ENCODE measurements around the gene CGB3. TPM values are rescaled to one million over a fixed set of nuclear protein-coding genes. Genes with fewer than 3 reads are reported as not detected.
"Not testable (repeated sequence)": the region's sequence is repeated elsewhere in the genome, so short reads cannot be mapped to it uniquely, and the experiment has no call there.

CGB3 gene
- polyA plus RNA-seq, 6 donors from 2014 or later = not detected

GRCh38 chr19:49036815-49037214, 12.7 kb upstream of the CGB3 start, which contains the start of gene CGB1:
TSS of gene CGB1 (minus strand) at chr19:49036895. CDS start at chr19:49036711, 184 bp downstream.
- DNase-seq; H3K9me3 Mint-ChIP-seq; H3K36me3 Mint-ChIP-seq; H3K4me1 Mint-ChIP-seq; ATAC-seq (ENCODE audit: low read depth in 2 of 2); H3K4me3 Mint-ChIP-seq: not testable (repeated sequence)
- Mint-ChIP-seq H3K27me3 (peaks cover 2 to 21% (median 7%) of the 10 kb centered on the region in 3 donors), H3K27ac (peak within 1 kb of the TSS in 2 of 6 donors; percentile 60 to 62)

GRCh38 chr19:49031642-49032301, 7.6 kb upstream of the CGB3 start, which contains the start of gene CGB2:
TSS of gene CGB2 (plus strand) at chr19:49031890. CDS start at chr19:49032096, 206 bp downstream.
- ATAC-seq (ENCODE audit: low read depth in 2 of 2) = peak; percentile 52 to 62
- Mint-ChIP-seq H3K27me3 (peaks cover 7 to 36% (median 14%) of the 10 kb centered on the region in 3 donors), H3K4me3 (peak within 1 kb of the TSS in 2 of 8 donors; percentile 1 to 2), H3K27ac (peak within 1 kb of the TSS in 1 of 6 donors; percentile 56)
- H3K4me1 Mint-ChIP-seq, H3K9me3 Mint-ChIP-seq, DNase-seq, H3K36me3 Mint-ChIP-seq: not testable (repeated sequence)

- H3K4me1 Mint-ChIP-seq; DNase-seq; H3K9me3 Mint-ChIP-seq; H3K27ac Mint-ChIP-seq; H3K4me3 Mint-ChIP-seq; ATAC-seq (ENCODE audit: low read depth in 2 of 2); H3K36me3 Mint-ChIP-seq: not testable (repeated sequence)
- H3K27me3 Mint-ChIP-seq = peaks cover 7 to 31% (median 11%) of the 10 kb centered on the region in 3 donors
Observed at GRCh38 chr19:49030323-49030722, 6.2 kb upstream of the CGB3 start.

- H3K27ac Mint-ChIP-seq; H3K9me3 Mint-ChIP-seq; H3K36me3 Mint-ChIP-seq; DNase-seq; H3K4me1 Mint-ChIP-seq; ATAC-seq (ENCODE audit: low read depth in 2 of 2): not testable (repeated sequence)
- peaks cover 7 to 28% (median 8%) of the 10 kb centered on the region in 3 donors for H3K27me3 Mint-ChIP-seq
- H3K4me3 Mint-ChIP-seq = peak overlapping the region in 1 of 8 donors; percentile 77
Observed at GRCh38 chr19:49029749-49030148, 5.6 kb upstream of the CGB3 start.

GRCh38 chr19:49028686-49029085, 4.6 kb upstream of the CGB3 start:
- not testable (repeated sequence) for H3K9me3 Mint-ChIP-seq; H3K27ac Mint-ChIP-seq; DNase-seq; H3K36me3 Mint-ChIP-seq; H3K4me3 Mint-ChIP-seq; ATAC-seq (ENCODE audit: low read depth in 2 of 2); H3K4me1 Mint-ChIP-seq
- peaks cover 7 to 23% (median 8%) of the 10 kb centered on the region in 3 donors for H3K27me3 Mint-ChIP-seq

- H3K4me3 Mint-ChIP-seq; DNase-seq; ATAC-seq (ENCODE audit: low read depth in 2 of 2); H3K9me3 Mint-ChIP-seq; H3K36me3 Mint-ChIP-seq; H3K27ac Mint-ChIP-seq: not testable (repeated sequence)
- H3K27me3 Mint-ChIP-seq = peaks cover 0 to 11% (median 8%) of the 10 kb centered on the region in 3 donors
- peaks cover 8 to 10% (median 9%) of the 10 kb centered on the region in 3 donors for H3K4me1 Mint-ChIP-seq
Observed at GRCh38 chr19:49025599-49025998, 1.5 kb upstream of the CGB3 start.

- H3K9me3 Mint-ChIP-seq; DNase-seq; H3K27me3 Mint-ChIP-seq; ATAC-seq (ENCODE audit: low read depth in 2 of 2); H3K27ac Mint-ChIP-seq; H3K36me3 Mint-ChIP-seq; H3K4me3 Mint-ChIP-seq: not testable (repeated sequence)
- H3K4me1 Mint-ChIP-seq = peaks cover 8 to 15% (median 13%) of the 10 kb centered on the region in 3 donors
Observed at GRCh38 chr19:49025088-49025487, 955 bp upstream of the CGB3 start.

GRCh38 chr19:49022116-49022515, 2.0 kb downstream of the CGB3 start:
- ATAC-seq (ENCODE audit: low read depth in 2 of 2) (no peak), DNase-seq (no peak)
- no peak overlapping the region for H3K27ac Mint-ChIP-seq
- peaks cover 0 to 12% (median 0%) of the 10 kb centered on the region in 3 donors for H3K27me3 Mint-ChIP-seq
- H3K9me3 Mint-ChIP-seq = no peaks in the 10 kb centered on the region
- no peaks in the 10 kb centered on the region for H3K36me3 Mint-ChIP-seq
- H3K4me1 Mint-ChIP-seq = peaks cover 15 to 35% (median 25%) of the 10 kb centered on the region in 3 donors
- H3K4me3 Mint-ChIP-seq = no peak overlapping the region

- Mint-ChIP-seq H3K36me3 (no peaks in the 10 kb centered on the region), H3K4me3 (peak overlapping the region in 4 of 8 donors; percentile 1 to 54 (median 2)), H3K9me3 (no peaks in the 10 kb centered on the region), H3K4me1 (peaks cover 15 to 37% (median 25%) of the 10 kb centered on the region in 3 donors), H3K27me3 (peaks cover 0 to 12% (median 0%) of the 10 kb centered on the region in 3 donors), H3K27ac (peak overlapping the region in 3 of 6 donors; percentile 9 to 56 (median 50))
- DNase-seq (no peak), ATAC-seq (ENCODE audit: low read depth in 2 of 2) (no peak)
Observed at GRCh38 chr19:49020931-49021895, 2.9 kb downstream of the CGB3 start.

- H3K27me3 Mint-ChIP-seq = peaks cover 0 to 8% (median 0%) of the 10 kb centered on the region in 3 donors
- peak overlapping the region in 5 of 8 donors; percentile 51 to 96 (median 73) for H3K4me3 Mint-ChIP-seq
- no peaks in the 10 kb centered on the region for H3K9me3 Mint-ChIP-seq
- ATAC-seq (ENCODE audit: low read depth in 2 of 2) (no peak), DNase-seq (no peak)
- peaks cover 15 to 37% (median 25%) of the 10 kb centered on the region in 3 donors for H3K4me1 Mint-ChIP-seq
- H3K27ac Mint-ChIP-seq = peak overlapping the region in 2 of 6 donors; percentile 15 to 81
- no peaks in the 10 kb centered on the region for H3K36me3 Mint-ChIP-seq
Observed at GRCh38 chr19:49020342-49020741, 3.8 kb downstream of the CGB3 start.

GRCh38 chr19:49019242-49019932, 4.7 kb downstream of the CGB3 start:
- H3K9me3 Mint-ChIP-seq = no peaks in the 10 kb centered on the region

GRCh38 chr19:49018388-49019241, 5.5 kb downstream of the CGB3 start:
- H3K36me3 Mint-ChIP-seq, H3K9me3 Mint-ChIP-seq, H3K27me3 Mint-ChIP-seq: not testable (repeated sequence)
- H3K27ac Mint-ChIP-seq = peak overlapping the region in 3 of 6 donors; percentile 12 to 96 (median 22)
- ATAC-seq (ENCODE audit: low read depth in 2 of 2) (peak in 1 of 2 donors; percentile 18), DNase-seq (peak; percentile 19)
- peak overlapping the region; percentile 84 to 96 (median 91) for H3K4me3 Mint-ChIP-seq
- H3K4me1 Mint-ChIP-seq = peaks cover 15 to 37% (median 25%) of the 10 kb centered on the region in 3 donors

More at GRCh38 chr19:49019242-49019932, 4.7 kb downstream of the CGB3 start:
- H3K27ac Mint-ChIP-seq = peak overlapping the region in 3 of 6 donors; percentile 12 to 96 (median 22)
- ATAC-seq (ENCODE audit: low read depth in 2 of 2) (peak; percentile 36 to 41), DNase-seq (peak; percentile 49)
- peak overlapping the region; percentile 84 to 96 (median 91) for H3K4me3 Mint-ChIP-seq
- H3K4me1 Mint-ChIP-seq = peaks cover 15 to 37% (median 25%) of the 10 kb centered on the region in 3 donors
- peaks cover 0 to 8% (median 0%) of the 10 kb centered on the region in 3 donors for H3K27me3 Mint-ChIP-seq
- H3K36me3 Mint-ChIP-seq = no peaks in the 10 kb centered on the region
